Dermis blood vessel endothelial cell (primary cell): Measurements from ENCODE around the gene SNTA1. TPM values are rescaled to one million over a fixed set of nuclear protein-coding genes. Genes with fewer than 3 reads are reported as not detected.
A peak's percentile ranks its signal among the peaks of the same experiment; 100 is the strongest.
"Not testable (repeated sequence)": the region's sequence is repeated elsewhere in the genome, so short reads cannot be mapped to it uniquely, and the experiment has no call there.

Experiments
- DNase-seq: peaks from one replicate; pipeline ENCODE4 v3.0.0; 2010
- total RNA-seq: library from RNA; depleted of rRNA; stranded (reverse); fragments of >200 nt; gene quantifications from 2 replicates; pipeline ENCODE4 v1.2.3, GENCODE V29; 2014

SNTA1 gene
- total RNA-seq, 1 donor from 2014 or later, result 8.8 TPM

GRCh38 chr20:33465481-33466302 lies 22.1 kb upstream of the SNTA1 start:
- DNase-seq, result no peak

DNA sequence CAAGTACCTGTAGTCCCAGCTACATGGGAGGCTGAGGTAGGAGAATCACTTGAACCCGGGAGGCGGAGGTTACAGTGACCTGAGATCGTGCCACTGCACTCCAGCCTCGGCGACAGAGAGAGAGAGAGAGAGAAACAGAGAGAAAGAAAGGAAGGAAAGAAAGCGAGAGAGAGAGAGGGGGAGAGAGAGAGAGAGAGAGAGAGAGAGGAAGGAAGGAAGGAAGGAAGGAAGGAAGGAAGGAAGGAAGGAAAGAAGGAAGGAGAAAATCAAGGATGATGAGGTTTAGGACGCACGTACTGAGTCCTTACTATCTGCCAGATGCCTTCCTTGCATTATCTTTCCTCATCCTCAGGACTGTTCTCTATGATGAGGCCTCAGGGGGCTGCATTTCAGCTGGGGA lies 21.2 kb upstream of the SNTA1 start:
- DNase-seq, result not testable (repeated sequence)

- DNase-seq, result no peak
Measured at GRCh38 chr20:33463332-33464101, 20.0 kb upstream of the SNTA1 start.

- no peak for DNase-seq
Measured at GRCh38 chr20:33460711-33461110, 17.1 kb upstream of the SNTA1 start.

- no peak for DNase-seq
Measured at GRCh38 chr20:33459599-33459998, 16.0 kb upstream of the SNTA1 start.

DNA sequence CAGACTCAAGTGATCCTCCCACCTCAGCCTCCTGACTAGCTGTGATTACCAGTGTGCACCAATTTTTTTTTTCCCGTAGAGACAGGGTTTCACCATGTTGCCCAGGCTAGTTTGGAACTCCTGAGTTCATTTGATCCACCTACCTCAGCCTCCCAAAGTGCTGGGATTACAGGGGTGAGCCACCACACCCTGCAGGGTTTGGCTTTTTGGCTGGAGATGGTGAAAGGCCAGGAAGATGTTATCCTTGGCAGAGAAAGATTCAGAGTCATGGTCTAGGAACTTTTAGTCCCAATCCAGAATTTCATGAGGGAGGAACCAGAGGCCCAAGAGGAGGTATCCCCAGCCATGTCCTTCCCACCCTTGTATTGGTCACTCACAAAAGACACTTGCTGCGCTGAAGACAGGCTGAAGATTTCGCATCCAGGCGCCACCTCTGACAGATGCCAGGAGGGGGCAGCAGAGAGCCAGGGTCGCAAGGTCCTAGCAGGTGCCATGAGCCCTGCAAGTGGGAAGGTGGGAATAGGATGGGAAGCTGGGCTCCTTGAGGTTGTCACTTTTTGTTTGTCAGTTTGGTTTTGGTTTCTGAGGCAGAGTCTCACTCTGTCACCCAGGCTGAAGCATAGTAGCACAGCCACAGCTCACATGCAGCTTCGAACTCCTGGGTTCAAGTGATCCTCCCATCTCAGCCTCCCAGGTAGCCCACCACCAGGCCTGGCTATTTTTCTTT lies 13.5 kb upstream of the SNTA1 start:
- DNase-seq, result peak; percentile 89

DNA sequence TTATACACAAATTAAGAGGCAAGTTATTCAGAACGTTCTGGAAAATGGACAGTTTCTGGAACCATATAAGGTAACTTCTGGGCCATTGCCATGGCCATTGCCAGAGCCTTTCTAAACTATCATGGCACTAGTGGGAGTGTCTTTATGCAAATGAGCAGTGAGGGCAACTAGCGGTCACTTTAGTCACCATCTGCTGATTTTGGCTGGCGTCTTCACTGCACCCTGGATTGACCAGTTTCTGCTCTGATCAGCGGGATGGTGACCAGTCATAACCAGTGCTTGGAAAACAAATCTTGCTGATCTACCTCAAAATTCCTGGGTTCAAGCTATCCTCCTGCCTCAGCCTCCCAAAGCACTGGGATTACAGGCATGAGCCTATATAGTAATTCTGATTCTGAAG lies 7.3 kb upstream of the SNTA1 start:
- DNase-seq, result peak; percentile 28

DNA sequence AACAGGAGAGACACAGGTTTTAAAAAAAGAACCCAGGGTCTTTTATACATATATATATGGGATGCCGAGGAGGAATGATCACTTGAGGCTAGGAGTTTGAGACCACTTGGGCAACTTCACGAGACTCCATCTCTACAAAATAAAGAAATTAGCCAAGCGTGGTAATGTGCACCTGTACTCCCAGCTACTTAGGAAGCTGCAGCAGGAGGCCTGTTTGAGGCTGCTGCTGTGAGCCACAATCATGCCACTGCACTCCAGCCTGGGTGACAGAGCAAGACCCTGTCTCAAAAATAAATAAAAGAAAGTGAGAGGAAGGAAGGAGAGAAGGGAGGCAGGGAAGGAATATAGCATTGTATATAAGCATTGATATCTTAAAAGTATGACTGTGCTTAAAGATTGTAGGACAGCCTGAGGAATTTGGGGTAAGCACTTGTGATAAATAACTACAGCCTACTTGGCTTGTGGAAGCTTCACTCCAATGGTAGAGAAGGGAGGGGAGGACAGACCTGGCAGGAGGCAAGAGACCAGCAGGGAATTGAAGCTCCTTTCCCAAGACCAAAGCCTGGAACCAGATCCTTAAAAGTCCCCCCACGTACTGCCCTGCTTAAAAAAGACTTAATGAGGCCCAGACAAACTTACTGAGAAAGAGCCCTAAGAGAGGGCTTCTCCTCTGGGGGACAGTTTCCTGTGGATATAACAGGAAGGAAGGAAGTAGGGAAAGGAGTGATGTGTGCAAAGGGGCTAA lies 2.5 kb upstream of the SNTA1 start:
- DNase-seq, result no peak

DNA sequence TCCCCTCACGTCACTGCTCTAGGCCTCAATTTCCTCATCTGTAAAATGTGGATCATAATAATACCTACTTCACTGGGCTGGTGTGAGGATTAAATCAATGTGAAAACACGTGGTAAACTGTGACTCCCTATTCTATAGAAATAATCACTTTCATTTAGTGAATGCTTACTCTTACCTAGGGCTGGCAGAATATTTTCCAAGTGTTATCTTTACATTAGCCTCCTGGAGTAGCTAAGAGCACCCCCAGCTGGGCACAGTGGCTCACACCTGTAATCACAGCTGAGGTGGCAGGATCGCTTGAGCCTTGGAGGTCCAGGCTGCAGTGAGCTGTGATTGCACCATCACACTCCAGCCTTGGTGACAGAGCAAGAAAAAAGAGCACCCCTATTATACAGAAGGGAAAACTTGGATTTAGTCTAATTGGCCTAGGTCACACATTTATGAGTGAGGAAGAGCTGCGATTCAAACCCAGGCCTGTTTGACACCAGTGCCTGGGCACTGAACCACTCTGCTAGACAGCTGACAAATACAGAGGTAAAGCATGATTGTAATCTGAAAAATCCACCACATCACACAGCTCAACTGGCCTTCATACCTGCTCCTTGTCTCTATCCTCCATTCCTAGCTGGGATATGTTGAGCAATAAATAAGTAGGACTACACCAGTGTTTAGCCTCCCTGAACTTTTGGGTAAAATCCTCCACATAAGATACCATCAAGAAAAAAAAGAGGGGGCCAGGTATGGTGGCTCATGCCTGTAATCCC lies 1.4 kb upstream of the SNTA1 start:
- DNase-seq, result peak; percentile 19

- DNase-seq, result peak; percentile 30
Measured at GRCh38 chr20:33443006-33443511, 504 bp downstream of the SNTA1 start.

DNA sequence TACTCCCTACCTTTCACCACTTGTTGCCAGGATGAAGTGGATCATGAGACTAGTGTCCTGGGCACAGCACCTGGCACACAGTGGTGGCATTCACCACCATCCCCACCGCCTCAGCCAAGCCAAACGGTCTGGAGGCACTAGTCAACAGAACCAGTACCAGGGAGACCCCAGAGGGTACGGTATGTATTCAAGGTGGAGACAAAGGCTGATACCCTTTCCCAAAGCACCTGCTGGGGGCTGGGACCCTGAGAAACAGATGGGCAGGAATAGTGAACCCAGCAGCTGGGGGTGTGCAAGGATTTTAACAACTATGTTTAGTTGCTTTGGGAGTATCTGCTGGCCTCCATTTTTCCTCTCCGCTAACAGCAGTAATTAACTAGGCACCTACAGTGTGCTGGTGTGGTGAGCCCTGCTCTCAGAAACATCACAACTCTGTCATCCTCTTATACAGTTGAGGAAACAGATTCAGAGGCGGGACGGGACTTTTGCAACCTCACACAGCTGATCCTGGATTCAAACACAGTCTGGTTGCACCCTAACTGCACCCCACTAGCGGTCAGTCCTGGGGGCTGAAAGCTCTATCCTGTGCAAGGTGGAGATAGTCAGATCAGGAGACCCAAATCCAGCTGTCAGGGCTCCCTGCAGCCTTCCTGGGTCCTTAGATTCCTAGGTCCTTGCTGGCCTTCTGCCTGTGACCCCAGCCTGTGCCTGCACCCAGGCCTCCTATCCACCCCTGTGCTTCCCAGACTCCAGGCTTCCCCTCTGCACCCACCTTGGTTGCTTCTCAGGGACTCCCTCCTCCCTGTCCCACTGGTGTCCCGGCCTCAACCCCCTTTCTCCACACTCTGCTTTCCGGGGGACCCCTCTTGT lies 1.2 kb downstream of the SNTA1 start:
- no peak for DNase-seq

DNA sequence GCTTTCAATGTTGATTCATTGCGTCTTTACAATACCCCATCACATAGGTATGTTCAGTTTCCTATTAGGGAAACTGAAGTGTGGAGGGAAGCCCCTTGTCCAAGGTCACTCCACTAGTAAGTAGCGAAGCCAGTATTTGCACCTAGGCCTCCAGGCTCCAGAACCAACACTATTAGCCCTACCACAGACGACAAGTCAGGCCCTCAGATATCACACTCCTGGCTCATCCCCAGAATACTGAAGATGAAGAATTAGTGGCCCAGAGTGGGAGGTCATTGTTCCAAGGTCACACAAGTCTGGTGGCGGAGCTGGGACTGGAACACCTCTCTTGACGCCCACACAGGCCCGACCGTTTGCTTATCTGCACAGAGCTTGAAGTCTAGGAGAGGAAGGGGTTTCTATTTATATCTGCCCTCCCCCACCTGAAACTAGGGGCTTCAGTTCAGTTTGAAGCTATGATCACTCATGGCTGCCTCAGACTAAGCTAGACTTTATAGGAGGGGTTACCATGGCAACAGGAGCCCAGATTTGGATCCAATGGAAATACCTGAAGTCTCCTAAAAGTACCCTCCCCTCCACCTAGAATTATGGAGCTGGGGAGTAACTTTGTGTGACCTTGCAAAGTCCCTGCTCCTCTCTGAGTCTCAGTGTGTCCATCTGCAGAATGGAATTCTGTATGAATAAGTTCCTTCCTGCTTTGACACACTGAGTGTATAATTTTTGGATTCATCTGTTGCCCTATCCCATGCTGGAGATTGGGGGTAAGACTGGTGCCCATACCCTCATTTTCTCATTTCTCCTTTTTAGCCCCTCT lies 2.2 kb downstream of the SNTA1 start:
- DNase-seq, result no peak

DNA sequence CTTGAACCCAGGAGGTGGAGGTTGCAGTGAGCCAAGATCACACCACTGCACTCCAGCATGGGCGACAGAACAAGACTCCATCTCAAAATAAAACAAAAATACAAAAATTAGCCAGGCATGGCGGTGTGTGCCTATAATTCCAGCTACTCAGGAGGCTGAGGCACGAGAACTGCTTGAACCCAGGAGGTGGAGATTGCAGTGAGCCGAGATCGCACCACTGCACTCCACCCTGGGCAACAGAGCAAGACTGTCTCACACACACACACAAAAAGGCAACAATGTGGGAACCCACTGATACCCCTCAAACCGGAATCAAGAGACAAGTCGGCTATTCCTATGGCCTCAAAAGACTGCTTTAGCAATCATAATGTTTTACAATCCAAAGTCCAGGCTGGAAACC lies 3.0 kb downstream of the SNTA1 start:
- DNase-seq, result not testable (repeated sequence)

DNA sequence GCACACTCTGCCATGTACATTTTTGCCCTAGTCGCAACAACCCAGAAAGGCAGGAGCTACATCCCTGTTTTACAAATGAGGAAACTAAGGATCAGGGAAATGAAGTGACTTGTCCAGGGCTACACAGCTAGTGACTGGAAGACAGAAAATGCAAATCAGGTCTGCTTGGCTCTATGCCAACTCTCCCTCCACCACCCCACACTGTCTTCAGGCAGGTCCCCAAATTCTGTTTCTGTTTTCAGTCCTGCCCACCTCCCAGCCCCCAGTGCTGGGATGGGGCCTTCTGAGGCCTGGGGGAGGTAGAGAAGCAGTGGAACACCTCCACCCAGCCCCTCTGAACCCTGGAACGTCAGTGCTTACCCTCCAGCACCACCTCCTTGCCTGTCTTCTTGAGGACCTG lies 5.1 kb downstream of the SNTA1 start:
- no peak for DNase-seq

- DNase-seq, result peak; percentile 45
Measured at GRCh38 chr20:33437141-33437911, 6.2 kb downstream of the SNTA1 start.

DNA sequence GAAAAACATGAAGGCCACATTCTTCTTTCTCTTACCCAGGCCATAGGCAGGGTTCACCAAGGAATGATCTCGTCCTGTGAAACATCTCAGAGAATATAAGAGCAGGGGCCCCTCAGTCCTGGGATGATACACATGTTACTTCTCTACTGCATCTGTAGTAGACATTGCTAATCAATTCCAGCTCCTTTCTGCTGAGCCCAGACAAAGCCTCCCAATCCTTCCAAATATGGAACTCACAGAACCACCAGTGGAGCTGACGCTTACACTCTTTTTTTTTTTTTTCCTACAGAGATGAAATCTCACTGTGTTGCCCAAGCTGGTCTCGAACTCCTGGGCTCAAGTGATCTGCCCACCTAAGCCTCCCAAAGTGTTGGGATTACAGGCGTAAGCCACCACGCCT lies 9.1 kb downstream of the SNTA1 start:
- DNase-seq, result no peak

- DNase-seq, result no peak
Measured at GRCh38 chr20:33433465-33434234, 9.9 kb downstream of the SNTA1 start.

- no peak for DNase-seq
Measured at GRCh38 chr20:33431797-33432381, 11.7 kb downstream of the SNTA1 start.
